CD14-positive monocyte (primary cell): ENCODE measurements around the gene AFG1L. TPM values are rescaled to one million over a fixed set of nuclear protein-coding genes. Genes with fewer than 3 reads are reported as not detected.

Experiments used
- DNase-seq, 3 donors: peaks; one replicate each; pipeline ENCODE4 v3.0.0-alpha.2; 2011 to 2022
- H2AFZ ChIP-seq: 2 replicates; pipeline ENCODE4 v1.6.0; 2012; ENCODE audit warnings: mild to moderate bottlenecking, low read depth, low read length, inconsistent platforms; ENCODE audit not compliant: insufficient read depth, poor library complexity, severe bottlenecking
- H3K27ac ChIP-seq, 2 donors: 1 replicate in 1 of 2; 2 replicates in 1 of 2; pipeline ENCODE4 v1.5.1; 2012 to 2013; ENCODE audit warnings: low read length in 2 of 2, control low read depth in 1 of 2, inconsistent platforms in 1 of 2, low read depth in 1 of 2, mild to moderate bottlenecking in 1 of 2
- H3K27me3 ChIP-seq, 2 donors: one replicate each; pipeline versions ENCODE4 v1.6.0 to v1.6.1; 2011 to 2013; ENCODE audit warnings: low read length in 2 of 2; ENCODE audit not compliant: control insufficient read depth in 2 of 2, insufficient read depth in 2 of 2
- H3K36me3 ChIP-seq, 2 donors: replicated peaks in 1 of 2; 1 replicate in 1 of 2; 2 replicates in 1 of 2; pipeline versions ENCODE4 v1.5.1 to v1.6.1; 2012 to 2013; ENCODE audit warnings: low read length in 2 of 2, control low read depth in 1 of 2, inconsistent platforms in 1 of 2, mild to moderate bottlenecking in 1 of 2; ENCODE audit not compliant: insufficient read depth in 2 of 2, control insufficient read depth in 1 of 2
- H3K4me1 ChIP-seq, 2 donors: 1 replicate in 1 of 2; 2 replicates in 1 of 2; pipeline versions ENCODE4 v1.5.1 to v1.6.1; 2012 to 2013; ENCODE audit warnings: low read length in 2 of 2, control low read depth in 1 of 2, inconsistent platforms in 1 of 2, mild to moderate bottlenecking in 1 of 2, moderate library complexity in 1 of 2; ENCODE audit not compliant: insufficient read depth in 2 of 2, control insufficient read depth in 1 of 2
- H3K4me2 ChIP-seq: replicated peaks from 2 replicates; pipeline ENCODE3; 2012; ENCODE audit warnings: low read length, moderate library complexity, mild to moderate bottlenecking; ENCODE audit not compliant: poor library complexity, severe bottlenecking; ENCODE audit errors: extremely low read depth
- H3K4me3 ChIP-seq, 3 experiments: fragments of 200-600 bp in 1 of 3; sonication (generic) in 1 of 3; replicated peaks in 1 of 3; 1 replicate in 2 of 3; 2 replicates in 1 of 3; pipeline ENCODE4 v1.5.1; 2011 to 2013; ENCODE audit warnings: low read length in 3 of 3, mild to moderate bottlenecking in 3 of 3, control low read depth in 2 of 3, low read depth in 2 of 3, inconsistent platforms in 1 of 3, moderate library complexity in 1 of 3
- H3K79me2 ChIP-seq: 2 replicates; pipeline ENCODE4 v1.6.0; 2012; ENCODE audit warnings: mild to moderate bottlenecking, control low read depth, inconsistent platforms, low read length, moderate library complexity; ENCODE audit not compliant: insufficient read depth
- H3K9ac ChIP-seq: 2 replicates; pipeline ENCODE4 v1.6.0; 2017; ENCODE audit warnings: low read length, mild to moderate bottlenecking; ENCODE audit not compliant: insufficient read depth, poor library complexity, severe bottlenecking
- H3K9me3 ChIP-seq, 2 donors: replicated peaks in 1 of 2; 1 replicate in 1 of 2; 2 replicates in 1 of 2; pipeline versions ENCODE4 v1.5.1 to v1.6.1; 2012 to 2013; ENCODE audit warnings: low read length in 2 of 2, control low read depth in 1 of 2; ENCODE audit not compliant: control insufficient read depth in 1 of 2, insufficient read depth in 1 of 2
- H4K20me1 ChIP-seq: 2 replicates; pipeline ENCODE4 v1.6.0; 2012; ENCODE audit warnings: mild to moderate bottlenecking, low read length, control low read depth, moderate library complexity; ENCODE audit not compliant: insufficient read depth
- H3K27ac Mint-ChIP-seq, 7 donors: one replicate each; pipeline ENCODE4 v1.8.0; 2020; ENCODE audit warnings: mild to moderate bottlenecking in 7 of 7, mixed read lengths in 7 of 7, moderate library complexity in 6 of 7, inconsistent platforms in 2 of 7
- H3K27me3 Mint-ChIP-seq, 3 donors: one replicate each; pipeline ENCODE4 v1.8.0; 2021 to 2022; ENCODE audit warnings: low read depth in 3 of 3, mild to moderate bottlenecking in 3 of 3, mixed read lengths in 3 of 3, moderate library complexity in 3 of 3, inconsistent platforms in 1 of 3
- H3K36me3 Mint-ChIP-seq, 2 donors: one replicate each; pipeline ENCODE4 v1.8.0; 2020; ENCODE audit warnings: mixed read lengths in 2 of 2, inconsistent platforms in 1 of 2, mild to moderate bottlenecking in 1 of 2
- H3K4me1 Mint-ChIP-seq: one replicate; pipeline ENCODE4 v1.8.0; 2020; ENCODE audit warnings: mild to moderate bottlenecking, mixed read lengths
- H3K4me3 Mint-ChIP-seq, 2 donors: one replicate each; pipeline ENCODE4 v1.8.0; 2020; ENCODE audit warnings: mild to moderate bottlenecking in 2 of 2, mixed read lengths in 2 of 2, moderate library complexity in 1 of 2
- H3K9me3 Mint-ChIP-seq, 7 donors: one replicate each; pipeline ENCODE4 v1.8.0; 2020 to 2022; ENCODE audit warnings: mixed read lengths in 7 of 7, mild to moderate bottlenecking in 6 of 7, moderate library complexity in 6 of 7, inconsistent platforms in 2 of 7
- CTCF ChIP-seq: fragments of 200-600 bp; IDR thresholded peaks from one replicate; pipeline ENCODE4 v1.8.0; 2022; ENCODE audit warnings: antibody characterized with exemption, mild to moderate bottlenecking
- WGBS: methylation state at CpG from one replicate; pipeline ENCODE4 v1.1.5; 2013; ENCODE audit warnings: missing lambda C conversion rate; ENCODE audit not compliant: insufficient coverage; 5-methylcytosine and 5-hydroxymethylcytosine counted together
- intact Hi-C, 2 donors: fragments of 100-400 bp; cut with micrococcal nuclease; formaldehyde crosslinking; loops; one replicate each; pipeline versions ENCODE4 v1.15.0 to v1.15.1; 2023
- polyA plus RNA-seq, 3 donors: library from polyadenylated mRNA; depleted of rRNA in 1 of 3; unstranded in 2 of 3; stranded (reverse) in 1 of 3; fragments of 300-500 nt in 2 of 3; fragments of >200 nt in 1 of 3; fragmentation: Illumina TruSeq in 2 of 3; gene quantifications; 1 replicate in 2 of 3; 2 replicates in 1 of 3; pipeline ENCODE4 v1.2.3, GENCODE V29; 2012 to 2021

The AFG1L gene
- polyA plus RNA-seq, 3 donors = 0.95 to 2.8 (median 2.7) TPM

DNA sequence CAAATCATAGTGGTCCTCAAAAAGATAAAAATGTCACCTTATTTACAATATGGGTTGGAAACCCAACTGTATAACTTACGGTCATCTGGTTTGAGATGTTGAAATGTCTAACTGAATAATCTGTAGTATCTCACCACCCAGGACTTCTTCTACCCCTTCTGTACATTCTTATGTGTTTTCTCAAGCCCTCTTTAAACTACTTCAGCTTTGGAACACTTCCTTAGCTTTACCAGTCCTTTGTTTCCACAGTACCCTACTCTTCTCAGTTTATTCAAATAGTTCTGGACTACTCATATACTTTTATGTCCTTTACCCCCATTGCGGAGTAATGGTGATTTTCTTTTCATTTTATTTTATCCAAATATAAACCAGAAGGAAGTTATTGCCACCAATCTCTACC lies 137.3 kb downstream of the AFG1L start:
- H3K4me1 ChIP-seq = no peaks in the 10 kb centered on the region
- no CpG with 5 or more reads among the region's 2 CpGs for WGBS
- H3K79me2 ChIP-seq = no peaks in the 10 kb centered on the region
- no peak overlapping the region for H3K27ac ChIP-seq
- peaks cover 4% of the 10 kb centered on the region for H3K4me1 Mint-ChIP-seq
- H3K9me3 Mint-ChIP-seq = peaks cover 0 to 4% (median 0%) of the 10 kb centered on the region in 7 donors
- no peak overlapping the region for H3K9ac ChIP-seq
- H3K4me2 ChIP-seq = no peak overlapping the region
- DNase-seq = no peak
- H4K20me1 ChIP-seq = no peaks in the 10 kb centered on the region
- no peaks in the 10 kb centered on the region for H3K36me3 ChIP-seq
- no peaks in the 10 kb centered on the region for H3K27me3 ChIP-seq
- intact Hi-C loops = no loop called here
- H3K36me3 Mint-ChIP-seq = peaks cover 0 to 5% of the 10 kb centered on the region in 2 donors
- no peak overlapping the region for H2AFZ ChIP-seq
- no peak overlapping the region for H3K27ac Mint-ChIP-seq
- H3K4me3 ChIP-seq = no peak overlapping the region
- no peak for TF ChIP-seq CTCF
- no peak overlapping the region for H3K4me3 Mint-ChIP-seq
- no peaks in the 10 kb centered on the region for H3K9me3 ChIP-seq
- H3K27me3 Mint-ChIP-seq = peaks cover 1 to 2% (median 2%) of the 10 kb centered on the region in 3 donors

DNA sequence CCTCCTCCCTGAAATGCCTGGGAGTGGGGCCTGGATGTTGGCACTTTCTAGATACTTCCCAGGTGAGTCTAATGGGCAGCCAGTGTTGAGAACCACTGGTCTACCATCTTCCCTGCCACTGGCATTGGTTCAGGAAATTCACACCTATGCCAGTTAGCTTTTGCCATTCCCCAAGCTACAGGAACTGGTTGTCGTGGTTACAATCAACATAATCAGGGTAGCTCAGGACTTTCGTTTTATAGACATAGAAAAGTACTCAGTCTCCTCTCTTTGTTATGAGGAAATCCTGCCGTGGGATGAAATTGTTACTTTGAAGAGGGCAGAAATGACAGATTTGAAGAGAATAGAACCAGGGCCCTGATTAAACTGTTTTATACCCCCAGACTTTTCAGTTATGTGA lies 137.9 kb downstream of the AFG1L start:
- Mint-ChIP-seq H3K36me3 (peaks cover 0 to 5% of the 10 kb centered on the region in 2 donors), H3K27ac (no peak overlapping the region), H3K4me3 (no peak overlapping the region), H3K4me1 (peaks cover 4% of the 10 kb centered on the region), H3K9me3 (peaks cover 0 to 4% (median 0%) of the 10 kb centered on the region in 7 donors), H3K27me3 (peaks cover 1 to 2% (median 2%) of the 10 kb centered on the region in 3 donors)
- Histone ChIP-seq H3K27me3 (no peaks in the 10 kb centered on the region), H3K36me3 (no peaks in the 10 kb centered on the region), H3K4me2 (no peak overlapping the region), H3K4me1 (no peaks in the 10 kb centered on the region), H3K9ac (no peak overlapping the region), H2AFZ (no peak overlapping the region), H3K27ac (no peak overlapping the region), H3K79me2 (no peaks in the 10 kb centered on the region), H4K20me1 (no peaks in the 10 kb centered on the region), H3K4me3 (no peak overlapping the region), H3K9me3 (no peaks in the 10 kb centered on the region)
- intact Hi-C loops = no loop called here
- no peak for TF ChIP-seq CTCF
- no peak for DNase-seq
- WGBS = no CpG with 5 or more reads among the region's 3 CpGs
